A549 (cell line): ENCODE measurements around the gene FGD2. TPM values are rescaled to one million over a fixed set of nuclear protein-coding genes. Genes with fewer than 3 reads are reported as not detected.
A peak's percentile ranks its signal among the peaks of the same experiment; 100 is the strongest.

Experiments
- ATAC-seq, 2 experiments: fragments of 200-7000 bp in 1 of 2; fragments of >200 bp in 1 of 2; cut with Nextera tagmentation in 1 of 2; cut with Tn5 transposase in 1 of 2; 3 replicates each; pipeline versions ENCODE4 v1.8.0 to v1.9.1; 2018 to 2020; ENCODE audit warnings: mild to moderate bottlenecking in 1 of 2, moderate library complexity in 1 of 2
- CTCF ChIA-PET: fragments of 300-600 bp; sonication (Branson Sonifier 250); formaldehyde crosslinking; extraction: SDS; loops from one replicate; lab custom pipeline; 2021; ENCODE audit warnings: antibody characterized with exemption, inconsistent platforms; lab: Yijun Ruan, JAX
- POLR2A ChIA-PET: fragments of 350-600 bp; formaldehyde crosslinking; extraction: SDS; loops from one replicate; lab custom pipeline; 2021; ENCODE audit warnings: antibody characterized with exemption, inconsistent platforms; lab: Yijun Ruan, JAX
- DNase-seq, 2 experiments: peaks; one replicate each; pipeline versions ENCODE4 v3.0.0 to v3.0.0-alpha.2; 2011 to 2016; ENCODE audit warnings: low read depth in 1 of 2, low spot score in 1 of 2
- FAIRE-seq: peaks from 2 replicates; lab custom pipeline; 2011; peaks lifted over from hg19 to GRCh38; lab: Jason Lieb, UNC
- H3K27ac ChIP-seq, 2 experiments: fragments of >200 bp; sonication (Bioruptor Twin); formaldehyde crosslinking; 3 replicates each; pipeline ENCODE4 v1.5.1; 2016 to 2017
- H3K4me1 ChIP-seq: fragments of >200 bp; sonication (Bioruptor Twin); formaldehyde crosslinking; 3 replicates; pipeline ENCODE4 v1.6.1; 2016
- H3K4me2 ChIP-seq: fragments of >200 bp; sonication (Bioruptor Twin); formaldehyde crosslinking; 3 replicates; pipeline ENCODE4 v1.6.1; 2016
- H3K4me3 ChIP-seq: fragments of >200 bp; sonication (Bioruptor Twin); formaldehyde crosslinking; 3 replicates; pipeline ENCODE4 v1.5.1; 2016
- H3K9me3 ChIP-seq: fragments of >200 bp; sonication (Bioruptor Twin); formaldehyde crosslinking; 3 replicates; pipeline ENCODE4 v1.6.1; 2016
- CHD2 ChIP-seq: fragments of 150-350 bp; IDR thresholded peaks from 2 replicates; pipeline ENCODE4 v1.6.1; 2014; ENCODE audit warnings: low read length; ENCODE audit not compliant: partially characterized antibody
- ESRRA ChIP-seq: fragments of 150-350 bp; IDR thresholded peaks from 2 replicates; pipeline ENCODE4 v1.6.1; 2014; ENCODE audit warnings: mild to moderate bottlenecking, low read length, borderline replicate concordance
- FOSL2 ChIP-seq, 2 experiments: fragments of 450-650 bp in 1 of 2; fragments of >200 bp in 1 of 2; sonication (Bioruptor Twin) in 1 of 2; formaldehyde crosslinking; IDR thresholded peaks; 2 replicates each; pipeline versions ENCODE4 v1.5.0 to v1.6.1; 2016 to 2020; ENCODE audit warnings: mild to moderate bottlenecking in 1 of 2, moderate library complexity in 1 of 2
- HDAC2 ChIP-seq: fragments of 200-600 bp; sonication (generic); IDR thresholded peaks from 2 replicates; pipeline ENCODE4 v1.6.1; 2016
- HOXA7 ChIP-seq: fragments of 250-450 bp; sonication (Bioruptor Pico); IDR thresholded peaks from 2 replicates; pipeline ENCODE4 v1.5.0; 2020; ENCODE audit warnings: mild to moderate bottlenecking, moderate library complexity
- HOXB5 ChIP-seq: fragments of 250-450 bp; sonication (Bioruptor Pico); IDR thresholded peaks from 2 replicates; pipeline ENCODE4 v1.5.0; 2020; ENCODE audit warnings: mild to moderate bottlenecking, moderate library complexity
- JUNB ChIP-seq: fragments of >200 bp; sonication (Bioruptor Twin); formaldehyde crosslinking; IDR thresholded peaks from 2 replicates; pipeline ENCODE4 v1.6.1; 2016
- MAFK ChIP-seq: fragments of 450-650 bp; IDR thresholded peaks from 2 replicates; pipeline ENCODE4 v1.6.1; 2014; ENCODE audit not compliant: partially characterized antibody
- NFE2L2 ChIP-seq: fragments of 150-350 bp; conservative IDR thresholded peaks from 2 replicates; pipeline ENCODE4 v1.6.1; 2014; ENCODE audit warnings: low read length
- POLR2A ChIP-seq: IDR thresholded peaks from 2 replicates; pipeline ENCODE4 v1.6.1; 2012; ENCODE audit warnings: mild to moderate bottlenecking, low read length
- RAD21 ChIP-seq, 2 experiments: fragments of >200 bp in 1 of 2; sonication (Bioruptor Twin) in 1 of 2; formaldehyde crosslinking in 1 of 2; IDR thresholded peaks in 1 of 2; conservative IDR thresholded peaks in 1 of 2; 2 replicates in 1 of 2; 3 replicates in 1 of 2; pipeline ENCODE4 v1.6.1; 2012 to 2018; ENCODE audit warnings: inconsistent platforms in 1 of 2
- RCOR1 ChIP-seq: fragments of 150-350 bp; IDR thresholded peaks from 2 replicates; pipeline ENCODE4 v1.6.1; 2014; ENCODE audit warnings: antibody characterized with exemption, low read length, low read depth
- RNF2 ChIP-seq: fragments of 200-600 bp; sonication (generic); IDR thresholded peaks from 2 replicates; pipeline ENCODE4 v1.6.1; 2016; ENCODE audit warnings: low read depth, mild to moderate bottlenecking, antibody characterized with exemption, moderate library complexity, borderline replicate concordance
- SREBF2 ChIP-seq: fragments of 450-650 bp; IDR thresholded peaks from 2 replicates; pipeline ENCODE4 v1.6.1; 2014; ENCODE audit warnings: mild to moderate bottlenecking, moderate library complexity
- TFCP2L1 ChIP-seq: fragments of 250-450 bp; sonication (Bioruptor Pico); IDR thresholded peaks from 2 replicates; pipeline ENCODE4 v1.5.0; 2021; ENCODE audit warnings: mild to moderate bottlenecking
- TP53 ChIP-seq: fragments of 250-450 bp; sonication (Bioruptor Pico); IDR thresholded peaks from 2 replicates; pipeline ENCODE4 v1.5.0; 2021; ENCODE audit warnings: mild to moderate bottlenecking, moderate library complexity
- ZC3H11A ChIP-seq: fragments of 450-650 bp; IDR thresholded peaks from 2 replicates; pipeline ENCODE4 v1.6.1; 2014; ENCODE audit warnings: antibody characterized with exemption, mild to moderate bottlenecking
- ZNF302 ChIP-seq: fragments of 250-450 bp; sonication (Bioruptor Pico); IDR thresholded peaks from 2 replicates; pipeline ENCODE4 v1.9.0; 2021; ENCODE audit warnings: inconsistent platforms, mild to moderate bottlenecking, moderate library complexity
- WGBS: methylation state at CpG from one replicate; pipeline ENCODE4 v1.1.6; 2017; ENCODE audit errors: missing lambda C conversion rate; 5-methylcytosine and 5-hydroxymethylcytosine counted together
- polyA plus RNA-seq, 4 experiments: library from polyadenylated mRNA; depleted of rRNA in 3 of 4; stranded (reverse); fragments of >200 nt; fragmentation: RNase III in 1 of 4; extraction: RNeasy Plus Mini Kit Qiagen cat#74134 plus additional on column Dnase treatment in 1 of 4; gene quantifications; 2 replicates in 3 of 4; 3 replicates in 1 of 4; pipeline ENCODE4 v1.2.3, GENCODE V29; 2011 to 2017
- TF ChIP-seq, protein P1 (sequence below): fragments of >200 bp; sonication (Bioruptor Twin); formaldehyde crosslinking; IDR thresholded peaks from 2 replicates; pipeline ENCODE4 v1.6.1; 2016
- TF ChIP-seq, protein P2 (sequence below): fragments of >200 bp; sonication (Bioruptor Twin); formaldehyde crosslinking; IDR thresholded peaks from 3 replicates; pipeline ENCODE4 v1.5.1; 2016
- TF ChIP-seq, protein P3 (sequence below): IDR thresholded peaks from 2 replicates; pipeline ENCODE4 v1.6.1; 2012
- TF ChIP-seq, protein P4 (sequence below): IDR thresholded peaks from 2 replicates; pipeline ENCODE4 v1.6.1; 2012
- TF ChIP-seq, protein P5 (sequence below): IDR thresholded peaks from 2 replicates; pipeline ENCODE4 v1.6.1; 2012; ENCODE audit warnings: low read depth, borderline replicate concordance
- TF ChIP-seq, protein P6 (sequence below): fragments of 250-450 bp; sonication (Bioruptor Pico); IDR thresholded peaks from 2 replicates; pipeline ENCODE4 v1.5.0; 2020; ENCODE audit warnings: low read depth, mild to moderate bottlenecking, moderate library complexity
- TF ChIP-seq, protein P7 (sequence below): fragments of 450-650 bp; IDR thresholded peaks from 2 replicates; pipeline ENCODE4 v1.6.1; 2014; ENCODE audit warnings: antibody characterized with exemption
- TF ChIP-seq, protein P8 (sequence below): fragments of >200 bp; sonication (Bioruptor Twin); formaldehyde crosslinking; IDR thresholded peaks from 3 replicates; pipeline ENCODE4 v1.6.1; 2016

Gene FGD2
- polyA plus RNA-seq, 2 of the 4 experiments (the other 2 are of a cell fraction), result not detected

DNA sequence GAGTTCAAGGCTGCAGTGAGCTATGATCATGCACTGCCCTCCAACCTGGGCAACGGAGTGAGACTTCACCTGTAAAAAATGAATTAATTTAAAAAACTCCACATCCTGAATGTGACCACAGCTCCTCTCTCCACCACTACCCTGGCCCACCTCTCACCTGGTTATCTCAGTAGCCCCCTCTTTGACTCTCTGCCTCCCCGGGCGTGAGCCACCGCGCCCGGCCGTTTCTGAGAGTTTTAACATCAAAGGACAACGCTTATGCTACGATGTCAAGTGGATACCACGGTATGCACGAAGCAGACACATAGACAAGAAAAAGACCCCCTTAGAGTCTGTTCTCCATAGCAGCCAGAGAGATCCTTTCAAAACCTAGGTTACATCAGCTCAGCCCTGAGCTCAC is 48.7 kb downstream of the FGD2 start:
- POLR2A ChIA-PET, result no interaction called here
- Histone ChIP-seq H3K4me2 (no peak overlapping the region), H3K27ac (peak overlapping the region in 1 of 2 experiments; percentile 100; a peak in 2 of 6 replicates), H3K4me1 (peaks cover 52% of the 10 kb centered on the region), H3K9me3 (no peaks in the 10 kb centered on the region), H3K4me3 (no peak overlapping the region)
- DNase-seq (no peak), ATAC-seq (no peak), FAIRE-seq (no peak)
- TF ChIP-seq, protein P1, sequence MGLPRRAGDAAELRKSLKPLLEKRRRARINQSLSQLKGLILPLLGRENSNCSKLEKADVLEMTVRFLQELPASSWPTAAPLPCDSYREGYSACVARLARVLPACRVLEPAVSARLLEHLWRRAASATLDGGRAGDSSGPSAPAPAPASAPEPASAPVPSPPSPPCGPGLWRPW, result no peak
- TF ChIP-seq HOXB5 (CRISPR knock-in tag) (no peak), HOXA7 (CRISPR knock-in tag) (no peak), RAD21 (conservative IDR thresholded peaks at IDR 0.05 in 1 of 2, IDR thresholded peaks at IDR 0.05 in 1 of 2) (no peak), ZC3H11A (no peak), TFCP2L1 (CRISPR knock-in tag) (no peak), MAFK (no peak), HDAC2 (no peak), TP53 (CRISPR knock-in tag) (no peak), JUNB (no peak), ZNF302 (CRISPR knock-in tag) (no peak), CHD2 (no peak), NFE2L2 (no peak), ESRRA (no peak), POLR2A (no peak)
- TF ChIP-seq, protein P2, sequence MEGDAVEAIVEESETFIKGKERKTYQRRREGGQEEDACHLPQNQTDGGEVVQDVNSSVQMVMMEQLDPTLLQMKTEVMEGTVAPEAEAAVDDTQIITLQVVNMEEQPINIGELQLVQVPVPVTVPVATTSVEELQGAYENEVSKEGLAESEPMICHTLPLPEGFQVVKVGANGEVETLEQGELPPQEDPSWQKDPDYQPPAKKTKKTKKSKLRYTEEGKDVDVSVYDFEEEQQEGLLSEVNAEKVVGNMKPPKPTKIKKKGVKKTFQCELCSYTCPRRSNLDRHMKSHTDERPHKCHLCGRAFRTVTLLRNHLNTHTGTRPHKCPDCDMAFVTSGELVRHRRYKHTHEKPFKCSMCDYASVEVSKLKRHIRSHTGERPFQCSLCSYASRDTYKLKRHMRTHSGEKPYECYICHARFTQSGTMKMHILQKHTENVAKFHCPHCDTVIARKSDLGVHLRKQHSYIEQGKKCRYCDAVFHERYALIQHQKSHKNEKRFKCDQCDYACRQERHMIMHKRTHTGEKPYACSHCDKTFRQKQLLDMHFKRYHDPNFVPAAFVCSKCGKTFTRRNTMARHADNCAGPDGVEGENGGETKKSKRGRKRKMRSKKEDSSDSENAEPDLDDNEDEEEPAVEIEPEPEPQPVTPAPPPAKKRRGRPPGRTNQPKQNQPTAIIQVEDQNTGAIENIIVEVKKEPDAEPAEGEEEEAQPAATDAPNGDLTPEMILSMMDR, result no peak
- TF ChIP-seq, protein P3, sequence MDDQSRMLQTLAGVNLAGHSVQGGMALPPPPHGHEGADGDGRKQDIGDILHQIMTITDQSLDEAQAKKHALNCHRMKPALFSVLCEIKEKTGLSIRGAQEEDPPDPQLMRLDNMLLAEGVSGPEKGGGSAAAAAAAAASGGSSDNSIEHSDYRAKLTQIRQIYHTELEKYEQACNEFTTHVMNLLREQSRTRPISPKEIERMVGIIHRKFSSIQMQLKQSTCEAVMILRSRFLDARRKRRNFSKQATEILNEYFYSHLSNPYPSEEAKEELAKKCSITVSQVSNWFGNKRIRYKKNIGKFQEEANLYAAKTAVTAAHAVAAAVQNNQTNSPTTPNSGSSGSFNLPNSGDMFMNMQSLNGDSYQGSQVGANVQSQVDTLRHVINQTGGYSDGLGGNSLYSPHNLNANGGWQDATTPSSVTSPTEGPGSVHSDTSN, result no peak
- TF ChIP-seq, protein P4, sequence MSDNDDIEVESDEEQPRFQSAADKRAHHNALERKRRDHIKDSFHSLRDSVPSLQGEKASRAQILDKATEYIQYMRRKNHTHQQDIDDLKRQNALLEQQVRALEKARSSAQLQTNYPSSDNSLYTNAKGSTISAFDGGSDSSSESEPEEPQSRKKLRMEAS, result no peak
- TF ChIP-seq, protein P5, sequence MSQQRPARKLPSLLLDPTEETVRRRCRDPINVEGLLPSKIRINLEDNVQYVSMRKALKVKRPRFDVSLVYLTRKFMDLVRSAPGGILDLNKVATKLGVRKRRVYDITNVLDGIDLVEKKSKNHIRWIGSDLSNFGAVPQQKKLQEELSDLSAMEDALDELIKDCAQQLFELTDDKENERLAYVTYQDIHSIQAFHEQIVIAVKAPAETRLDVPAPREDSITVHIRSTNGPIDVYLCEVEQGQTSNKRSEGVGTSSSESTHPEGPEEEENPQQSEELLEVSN, result no peak
- WGBS, result 92% methylated on average over 11 of the region's 11 CpGs
- CTCF ChIA-PET, result interaction anchor here (1.5 to 16.7 kb wide), 4 partner anchors 8 to 156 kb away, joined by 3 to 449 read pairs (median 265); partner anchors contain the start of gene PIM1

DNA sequence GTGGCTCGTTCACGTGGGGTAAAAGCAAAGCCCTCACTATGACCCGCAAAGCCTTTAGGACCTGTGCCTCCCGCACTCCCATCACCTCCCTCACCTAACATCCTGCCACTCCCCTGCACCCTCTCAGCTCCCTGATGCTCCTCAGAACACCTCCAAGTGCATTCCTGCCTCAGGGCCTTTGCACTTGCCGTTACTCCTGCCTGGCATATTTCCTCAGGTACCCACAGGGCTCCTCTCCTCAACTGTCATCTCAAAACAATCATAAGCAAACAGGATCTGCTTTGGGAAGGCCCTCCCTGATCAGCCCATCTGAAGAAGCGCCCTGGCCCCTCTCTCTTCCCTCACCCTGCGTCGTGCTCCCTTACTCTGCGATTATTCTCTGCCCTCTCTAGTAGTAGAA is 49.1 kb downstream of the FGD2 start:
- no peaks in the 10 kb centered on the region for H3K9me3 ChIP-seq
- ATAC-seq, result no peak
- 89% methylated on average over 9 of the region's 9 CpGs for WGBS
- no peak for DNase-seq
- peaks cover 52% of the 10 kb centered on the region for H3K4me1 ChIP-seq
- TF ChIP-seq HOXA7 (CRISPR knock-in tag), result no peak
- TF ChIP-seq, protein P1, result no peak
- no peak overlapping the region for H3K4me2 ChIP-seq
- H3K4me3 ChIP-seq, result no peak overlapping the region
- H3K27ac ChIP-seq, result peak overlapping the region; percentile 100; a peak in 4 of 6 replicates
- CTCF ChIA-PET, result interaction anchor here (1.3 to 16.7 kb wide), 5 partner anchors 9 to 155 kb away, joined by 3 to 449 read pairs (median 159); partner anchors contain the start of gene PIM1
- FAIRE-seq, result no peak
- POLR2A ChIA-PET, result no interaction called here

DNA sequence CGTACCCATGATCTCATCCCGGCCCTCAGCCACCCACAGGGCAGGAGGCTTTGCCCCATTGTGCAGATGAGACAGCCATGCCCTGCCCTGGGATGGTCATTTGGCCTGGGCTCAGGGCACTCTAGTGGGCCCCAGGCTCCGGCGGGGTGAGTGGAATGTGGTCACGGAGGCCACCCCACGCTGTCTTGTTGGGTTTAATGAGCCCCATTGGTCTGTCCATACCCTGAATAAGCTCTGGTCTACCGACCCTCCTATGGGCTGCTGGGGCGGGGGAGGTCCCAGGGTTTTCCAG is 50.6 kb downstream of the FGD2 start:
- Histone ChIP-seq H3K4me3 (no peak overlapping the region), H3K9me3 (no peaks in the 10 kb centered on the region), H3K4me1 (peaks cover 67% of the 10 kb centered on the region), H3K4me2 (peak overlapping the region; percentile 42), H3K27ac (peak overlapping the region; percentile 100)
- 54% methylated on average over 2 of the region's 8 CpGs for WGBS
- FAIRE-seq (no peak), DNase-seq (no peak), ATAC-seq (no peak)
- CTCF ChIA-PET, result interaction anchor here (0.6 to 16.7 kb wide), 7 partner anchors 30 to 154 kb away, joined by 3 to 449 read pairs (median 6); partner anchors contain the start of gene PIM1
- POLR2A ChIA-PET, result interaction anchor here (1.0 to 1.6 kb wide), 2 partner anchors 46 to 75 kb away, joined by 3 read pairs; no protein-coding TSS in a partner anchor
- TF ChIP-seq SREBF2 (no peak), RNF2 (no peak), HDAC2 (no peak), TFCP2L1 (CRISPR knock-in tag) (no peak), RCOR1 (no peak), FOSL2 (IDR thresholded peaks at IDR 0.05) (no peak), FOSL2 (CRISPR knock-in tag; IDR thresholded peaks at IDR 0.05) (no peak), HOXA7 (CRISPR knock-in tag) (no peak)
- TF ChIP-seq, protein P6, sequence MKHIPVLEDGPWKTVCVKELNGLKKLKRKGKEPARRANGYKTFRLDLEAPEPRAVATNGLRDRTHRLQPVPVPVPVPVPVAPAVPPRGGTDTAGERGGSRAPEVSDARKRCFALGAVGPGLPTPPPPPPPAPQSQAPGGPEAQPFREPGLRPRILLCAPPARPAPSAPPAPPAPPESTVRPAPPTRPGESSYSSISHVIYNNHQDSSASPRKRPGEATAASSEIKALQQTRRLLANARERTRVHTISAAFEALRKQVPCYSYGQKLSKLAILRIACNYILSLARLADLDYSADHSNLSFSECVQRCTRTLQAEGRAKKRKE, result no peak
- TF ChIP-seq, protein P7, sequence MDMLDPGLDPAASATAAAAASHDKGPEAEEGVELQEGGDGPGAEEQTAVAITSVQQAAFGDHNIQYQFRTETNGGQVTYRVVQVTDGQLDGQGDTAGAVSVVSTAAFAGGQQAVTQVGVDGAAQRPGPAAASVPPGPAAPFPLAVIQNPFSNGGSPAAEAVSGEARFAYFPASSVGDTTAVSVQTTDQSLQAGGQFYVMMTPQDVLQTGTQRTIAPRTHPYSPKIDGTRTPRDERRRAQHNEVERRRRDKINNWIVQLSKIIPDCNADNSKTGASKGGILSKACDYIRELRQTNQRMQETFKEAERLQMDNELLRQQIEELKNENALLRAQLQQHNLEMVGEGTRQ, result no peak
- TF ChIP-seq, protein P8, sequence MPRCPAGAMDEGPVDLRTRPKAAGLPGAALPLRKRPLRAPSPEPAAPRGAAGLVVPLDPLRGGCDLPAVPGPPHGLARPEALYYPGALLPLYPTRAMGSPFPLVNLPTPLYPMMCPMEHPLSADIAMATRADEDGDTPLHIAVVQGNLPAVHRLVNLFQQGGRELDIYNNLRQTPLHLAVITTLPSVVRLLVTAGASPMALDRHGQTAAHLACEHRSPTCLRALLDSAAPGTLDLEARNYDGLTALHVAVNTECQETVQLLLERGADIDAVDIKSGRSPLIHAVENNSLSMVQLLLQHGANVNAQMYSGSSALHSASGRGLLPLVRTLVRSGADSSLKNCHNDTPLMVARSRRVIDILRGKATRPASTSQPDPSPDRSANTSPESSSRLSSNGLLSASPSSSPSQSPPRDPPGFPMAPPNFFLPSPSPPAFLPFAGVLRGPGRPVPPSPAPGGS, result no peak
- TF ChIP-seq, protein P4, result no peak
